ENCODE measurements around the gene BTBD18.

BTBD18 gene

GRCh38 chr11:57751676-57752253, at the start of gene BTBD18:
Gene BTBD18, minus strand, starts transcription at chr11:57751819. Its CDS starts 631 bp downstream, at chr11:57751188.
- DNase-seq (no peak), ATAC-seq (peak; percentile 45)
- Mint-ChIP-seq H3K4me1 (peaks cover 19% of the 10 kb centered on the region), H3K27me3 (no peaks in the 10 kb centered on the region), H3K27ac (no peak within 1 kb of the TSS), H3K4me3 (no peak within 1 kb of the TSS), H3K9me3 (no peaks in the 10 kb centered on the region)

GRCh38 chr11:57801183-57801485, 49.5 kb upstream of the BTBD18 start:
- Mint-ChIP-seq H3K4me1 (peaks cover 32% of the 10 kb centered on the region), H3K27ac (peak overlapping the region in 1 of 2 donors; percentile 55), H3K9me3 (no peaks in the 10 kb centered on the region), H3K27me3 (no peaks in the 10 kb centered on the region), H3K4me3 (peak overlapping the region; percentile 11 to 61)
- DNase-seq: no peak
- ATAC-seq: no peak

GRCh38 chr11:57800444-57801182, 49.0 kb upstream of the BTBD18 start:
- Mint-ChIP-seq H3K27me3 (no peaks in the 10 kb centered on the region), H3K27ac (peak overlapping the region; percentile 55 to 91), H3K4me1 (peaks cover 32% of the 10 kb centered on the region), H3K9me3 (no peaks in the 10 kb centered on the region), H3K4me3 (peak overlapping the region; percentile 61 to 63)
- peak in 1 of 2 donors; percentile 27 for DNase-seq
- peak; percentile 88 for ATAC-seq

GRCh38 chr11:57798905-57799559, 47.4 kb upstream of the BTBD18 start:
- no peaks in the 10 kb centered on the region for H3K9me3 Mint-ChIP-seq
- ATAC-seq (no peak), DNase-seq (no peak)
- no peak overlapping the region for H3K4me3 Mint-ChIP-seq
- H3K27ac Mint-ChIP-seq: peak overlapping the region in 1 of 2 donors; percentile 74
- peaks cover 34% of the 10 kb centered on the region for H3K4me1 Mint-ChIP-seq
- no peaks in the 10 kb centered on the region for H3K27me3 Mint-ChIP-seq

GRCh38 chr11:57793351-57794115, 41.9 kb upstream of the BTBD18 start:
- H3K4me3 Mint-ChIP-seq: peak overlapping the region; percentile 63 to 77
- no peaks in the 10 kb centered on the region for H3K9me3 Mint-ChIP-seq
- DNase-seq: no peak

DNA sequence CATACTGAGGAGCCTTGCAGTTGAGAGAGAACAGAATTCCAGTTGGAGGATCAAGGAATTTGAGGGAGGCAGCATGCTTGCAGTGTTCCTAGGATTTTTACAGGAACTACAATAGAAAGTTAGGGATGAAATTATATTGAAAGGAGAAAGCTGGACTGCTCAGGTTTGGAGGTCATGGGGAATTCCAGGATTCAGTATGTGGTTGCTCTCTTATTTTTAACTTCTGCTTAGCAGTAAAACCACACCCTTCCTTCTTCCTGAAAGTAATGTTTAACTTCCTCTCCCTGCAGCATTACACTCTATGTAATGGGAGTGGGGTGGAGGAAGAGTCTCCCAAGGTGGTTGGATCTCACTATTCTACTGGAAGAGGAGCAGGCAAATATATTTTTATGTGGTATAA, 41.3 kb upstream of the BTBD18 start:
- DNase-seq (no peak), ATAC-seq (no peak)
- Mint-ChIP-seq H3K27ac (peak overlapping the region; percentile 91 to 95), H3K9me3 (no peaks in the 10 kb centered on the region), H3K4me3 (peak overlapping the region; percentile 63 to 77), H3K4me1 (peaks cover 36% of the 10 kb centered on the region), H3K27me3 (no peaks in the 10 kb centered on the region)

More at GRCh38 chr11:57793351-57794115, 41.9 kb upstream of the BTBD18 start:
- H3K27ac Mint-ChIP-seq: peak overlapping the region; percentile 91 to 95
- no peaks in the 10 kb centered on the region for H3K27me3 Mint-ChIP-seq
- H3K4me1 Mint-ChIP-seq: peaks cover 42% of the 10 kb centered on the region
- ATAC-seq: no peak

- Mint-ChIP-seq H3K27me3 (no peaks in the 10 kb centered on the region), H3K9me3 (no peaks in the 10 kb centered on the region), H3K4me1 (peaks cover 34% of the 10 kb centered on the region), H3K4me3 (peak overlapping the region; percentile 63 to 77), H3K27ac (peak overlapping the region; percentile 88 to 90)
- DNase-seq: peak; percentile 71 to 87
- peak; percentile 97 for ATAC-seq
Measured at GRCh38 chr11:57792060-57792541, 40.5 kb upstream of the BTBD18 start.

- H3K4me1 Mint-ChIP-seq: peaks cover 34% of the 10 kb centered on the region
Measured at GRCh38 chr11:57791321-57792059, 39.9 kb upstream of the BTBD18 start.

DNA sequence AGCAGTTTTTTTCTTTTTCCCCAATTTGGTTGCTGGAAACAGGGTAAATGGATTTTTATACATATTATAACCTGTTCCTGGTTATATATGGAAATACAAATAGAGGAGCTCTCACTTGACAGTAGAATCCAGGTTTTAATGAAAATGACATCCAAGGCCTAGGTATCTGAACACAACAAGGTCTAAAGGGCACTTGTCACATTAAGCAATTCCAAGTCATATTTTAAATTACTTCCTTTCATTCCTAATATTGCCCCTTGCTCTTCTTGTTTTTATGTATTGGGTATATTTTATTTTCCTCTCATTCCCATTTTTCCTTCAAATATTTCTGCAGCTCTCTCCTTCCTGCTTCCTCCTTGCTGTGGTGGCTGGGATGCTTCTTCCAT, 37.1 kb upstream of the BTBD18 start:
- H3K4me3 Mint-ChIP-seq: no peak overlapping the region
- H3K27ac Mint-ChIP-seq: no peak overlapping the region
- peaks cover 29% of the 10 kb centered on the region for H3K4me1 Mint-ChIP-seq
- no peaks in the 10 kb centered on the region for H3K27me3 Mint-ChIP-seq
- ATAC-seq: no peak
- DNase-seq: no peak
- H3K9me3 Mint-ChIP-seq: no peaks in the 10 kb centered on the region

More at GRCh38 chr11:57791321-57792059, 39.9 kb upstream of the BTBD18 start:
- Mint-ChIP-seq H3K4me3 (peak overlapping the region; percentile 63 to 77), H3K9me3 (no peaks in the 10 kb centered on the region), H3K27ac (peak overlapping the region; percentile 88 to 90), H3K27me3 (no peaks in the 10 kb centered on the region)
- DNase-seq (no peak), ATAC-seq (no peak)

- Mint-ChIP-seq H3K4me3 (no peak overlapping the region), H3K27ac (no peak overlapping the region), H3K4me1 (peaks cover 23% of the 10 kb centered on the region), H3K27me3 (no peaks in the 10 kb centered on the region), H3K9me3 (no peaks in the 10 kb centered on the region)
- no peak for ATAC-seq
- DNase-seq: no peak
Measured at GRCh38 chr11:57787920-57788702, 36.5 kb upstream of the BTBD18 start.

- H3K4me3 Mint-ChIP-seq: no peak overlapping the region
- H3K4me1 Mint-ChIP-seq: peaks cover 13% of the 10 kb centered on the region
- no peak for DNase-seq
- no peak for ATAC-seq
- no peaks in the 10 kb centered on the region for H3K27me3 Mint-ChIP-seq
- no peaks in the 10 kb centered on the region for H3K9me3 Mint-ChIP-seq
- H3K27ac Mint-ChIP-seq: no peak overlapping the region
Measured at GRCh38 chr11:57787006-57787604, 35.5 kb upstream of the BTBD18 start.

GRCh38 chr11:57786436-57786835, 34.8 kb upstream of the BTBD18 start:
- Mint-ChIP-seq H3K4me3 (no peak overlapping the region), H3K27ac (no peak overlapping the region)

DNA sequence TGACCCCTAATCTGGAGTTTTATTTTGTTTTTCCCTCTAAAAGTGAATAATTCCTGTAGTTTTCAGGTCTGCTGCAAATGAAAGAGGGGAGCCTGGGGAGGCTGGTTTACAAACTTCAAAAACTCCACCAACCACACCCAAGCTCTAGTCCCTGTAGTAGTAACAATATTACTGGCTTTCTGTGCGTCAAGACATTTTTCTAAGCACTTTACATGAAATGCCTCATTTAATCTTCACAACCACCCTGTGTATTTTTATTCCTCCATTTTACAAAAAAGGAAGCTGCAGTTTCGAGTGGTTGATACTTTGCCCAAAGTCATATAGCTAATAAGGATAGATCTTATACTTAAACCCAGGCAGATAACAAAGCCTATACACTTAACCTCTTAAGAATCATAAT, 33.5 kb upstream of the BTBD18 start:
- no peak for ATAC-seq
- Mint-ChIP-seq H3K4me3 (no peak overlapping the region), H3K9me3 (no peaks in the 10 kb centered on the region), H3K27me3 (no peaks in the 10 kb centered on the region), H3K4me1 (peaks cover 15% of the 10 kb centered on the region), H3K27ac (no peak overlapping the region)
- no peak for DNase-seq

More at GRCh38 chr11:57786436-57786835, 34.8 kb upstream of the BTBD18 start:
- Mint-ChIP-seq H3K9me3 (no peaks in the 10 kb centered on the region), H3K4me1 (peaks cover 13% of the 10 kb centered on the region), H3K27me3 (no peaks in the 10 kb centered on the region)
- ATAC-seq: no peak
- no peak for DNase-seq

DNA sequence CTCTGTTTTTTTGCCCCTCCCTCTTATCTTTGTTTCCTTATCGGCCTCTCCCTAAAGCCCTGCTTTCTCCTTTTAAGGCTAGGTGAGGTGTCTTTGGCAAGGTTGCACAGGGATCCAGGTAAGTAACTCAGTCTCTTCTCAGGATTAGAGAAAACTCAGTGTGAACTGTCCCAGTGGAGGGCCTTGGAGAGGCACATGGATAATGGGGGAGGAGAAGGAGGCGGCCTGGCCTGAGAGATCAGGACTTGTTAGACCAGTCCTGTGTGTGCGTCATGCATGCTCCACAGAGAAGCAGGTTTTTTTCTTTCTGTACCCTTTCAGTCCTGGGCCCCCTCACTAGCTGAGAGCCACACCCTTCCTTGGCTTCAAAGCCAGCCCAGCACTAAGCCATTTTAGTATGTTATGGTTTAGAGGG, 29.9 kb upstream of the BTBD18 start:
- Mint-ChIP-seq H3K4me1 (peaks cover 31% of the 10 kb centered on the region), H3K9me3 (no peaks in the 10 kb centered on the region), H3K27me3 (no peaks in the 10 kb centered on the region), H3K27ac (no peak overlapping the region), H3K4me3 (no peak overlapping the region)
- ATAC-seq (no peak), DNase-seq (no peak)
